ENCODE results near the gene CNBD2. TPM values are rescaled to one million over a fixed set of nuclear protein-coding genes. Genes with fewer than 3 reads are reported as not detected.
A peak's percentile ranks its signal among the peaks of the same experiment; 100 is the strongest.
"Not testable (repeated sequence)": the region's sequence is repeated elsewhere in the genome, so short reads cannot be mapped to it uniquely, and the experiment has no call there.

Gene CNBD2
- total RNA-seq, 4 donors from 2014 or later = 2.0 to 6.3 (median 4.1) TPM

DNA sequence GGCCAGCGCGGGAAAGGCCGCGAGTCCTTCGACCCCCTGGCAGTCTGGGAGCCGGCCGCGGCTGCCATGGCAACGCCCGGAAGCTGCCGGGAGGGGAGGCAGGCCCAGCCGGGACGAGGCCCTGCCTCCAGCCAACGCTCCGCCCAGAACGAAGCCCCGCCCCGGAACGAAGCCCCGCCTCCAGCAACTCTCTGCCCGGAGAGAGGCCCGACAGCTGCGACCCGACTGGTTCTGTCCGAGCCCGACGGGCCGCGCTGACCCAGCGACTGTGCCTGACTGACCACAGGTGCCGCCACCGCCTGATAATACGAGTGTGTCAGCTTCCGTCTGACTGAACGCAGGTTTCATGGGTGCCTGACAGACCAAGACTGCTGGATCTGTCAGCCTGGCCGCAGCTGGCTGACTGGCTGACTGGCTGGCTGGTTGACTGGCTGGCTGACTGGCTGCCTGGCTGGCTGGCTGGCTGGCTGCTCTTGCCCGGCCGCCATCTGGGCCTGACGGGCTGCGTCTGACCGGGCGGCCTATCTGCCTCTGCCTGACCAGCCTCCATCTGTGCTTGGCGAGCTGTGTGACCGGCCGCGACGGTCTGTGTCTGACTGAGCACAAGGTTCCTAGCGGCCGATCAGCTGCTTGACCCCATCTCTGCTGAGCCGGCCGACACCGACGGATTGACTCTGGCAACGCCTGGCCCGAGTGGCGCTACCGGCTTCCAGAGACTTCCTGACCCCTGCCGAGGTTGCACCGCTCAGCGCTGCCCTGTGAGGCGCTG, 96.5 kb downstream of the CNBD2 start:
- TF ChIP-seq, protein P1, sequence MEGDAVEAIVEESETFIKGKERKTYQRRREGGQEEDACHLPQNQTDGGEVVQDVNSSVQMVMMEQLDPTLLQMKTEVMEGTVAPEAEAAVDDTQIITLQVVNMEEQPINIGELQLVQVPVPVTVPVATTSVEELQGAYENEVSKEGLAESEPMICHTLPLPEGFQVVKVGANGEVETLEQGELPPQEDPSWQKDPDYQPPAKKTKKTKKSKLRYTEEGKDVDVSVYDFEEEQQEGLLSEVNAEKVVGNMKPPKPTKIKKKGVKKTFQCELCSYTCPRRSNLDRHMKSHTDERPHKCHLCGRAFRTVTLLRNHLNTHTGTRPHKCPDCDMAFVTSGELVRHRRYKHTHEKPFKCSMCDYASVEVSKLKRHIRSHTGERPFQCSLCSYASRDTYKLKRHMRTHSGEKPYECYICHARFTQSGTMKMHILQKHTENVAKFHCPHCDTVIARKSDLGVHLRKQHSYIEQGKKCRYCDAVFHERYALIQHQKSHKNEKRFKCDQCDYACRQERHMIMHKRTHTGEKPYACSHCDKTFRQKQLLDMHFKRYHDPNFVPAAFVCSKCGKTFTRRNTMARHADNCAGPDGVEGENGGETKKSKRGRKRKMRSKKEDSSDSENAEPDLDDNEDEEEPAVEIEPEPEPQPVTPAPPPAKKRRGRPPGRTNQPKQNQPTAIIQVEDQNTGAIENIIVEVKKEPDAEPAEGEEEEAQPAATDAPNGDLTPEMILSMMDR (IDR thresholded peaks at IDR 0.05) = no peak
- ATAC-seq (ENCODE audit: low FRiP score) = peak; percentile 98

GRCh38 chr20:36065427-36065998, 97.1 kb downstream of the CNBD2 start:
- TF ChIP-seq, protein P1 (IDR thresholded peaks at IDR 0.05) = no peak
- ATAC-seq (ENCODE audit: low FRiP score) = no peak
- no peak for DNase-seq (ENCODE audit: low spot score)

More for the DNA sequence above, 96.5 kb downstream of the CNBD2 start:
- peak; percentile 91 for DNase-seq (ENCODE audit: low spot score)

GRCh38 chr20:36066777-36067176, 98.4 kb downstream of the CNBD2 start:
- DNase-seq (ENCODE audit: low spot score) = no peak

DNA sequence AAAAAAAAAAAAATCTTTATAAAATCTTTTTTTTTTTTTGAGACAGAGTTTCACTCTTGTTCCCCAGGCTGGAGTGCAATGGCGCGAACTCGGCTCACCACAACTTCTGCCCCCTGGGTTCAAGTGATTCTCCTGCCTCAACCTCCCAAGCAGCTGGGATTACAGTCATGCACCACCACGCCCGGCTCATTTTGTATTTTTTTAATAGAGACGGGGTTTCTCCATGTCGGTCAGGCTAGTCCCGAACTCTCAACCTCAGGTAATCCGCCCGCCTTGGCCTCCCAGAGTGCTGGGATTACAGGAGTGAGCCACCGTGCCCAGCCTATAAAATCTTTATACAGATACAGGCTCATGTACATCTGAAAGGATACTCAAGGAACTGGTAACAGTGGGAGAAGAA, 100.1 kb downstream of the CNBD2 start:
- DNase-seq (ENCODE audit: low spot score); ATAC-seq (ENCODE audit: low FRiP score): not testable (repeated sequence)

More at GRCh38 chr20:36066777-36067176, 98.4 kb downstream of the CNBD2 start:
- TF ChIP-seq, protein P1 (IDR thresholded peaks at IDR 0.05) = no peak
- ATAC-seq (ENCODE audit: low FRiP score) = no peak

DNA sequence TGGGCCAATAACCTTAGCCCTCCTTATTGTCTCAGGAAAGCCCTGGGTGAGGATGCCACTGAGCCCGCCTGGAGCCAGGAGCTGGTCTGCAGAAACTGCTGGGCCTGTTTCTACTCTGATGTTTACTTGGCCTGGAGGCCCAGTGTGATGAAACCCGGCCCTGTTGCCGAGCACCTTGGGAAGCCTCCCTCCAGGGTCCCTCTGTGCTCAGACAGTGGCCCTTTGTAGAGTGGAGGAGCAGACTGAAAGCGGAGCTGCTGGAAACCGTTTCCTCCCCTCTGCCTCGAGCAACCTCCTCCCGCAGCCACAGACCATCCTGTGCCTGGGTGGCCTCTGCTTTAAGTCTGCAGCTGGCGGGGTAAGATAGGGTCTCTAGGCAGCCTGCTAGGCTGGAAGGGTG, 102.1 kb downstream of the CNBD2 start:
- TF ChIP-seq, protein P1 (IDR thresholded peaks at IDR 0.05) = no peak
- DNase-seq (ENCODE audit: low spot score) (no peak), ATAC-seq (ENCODE audit: low FRiP score) (no peak)

DNA sequence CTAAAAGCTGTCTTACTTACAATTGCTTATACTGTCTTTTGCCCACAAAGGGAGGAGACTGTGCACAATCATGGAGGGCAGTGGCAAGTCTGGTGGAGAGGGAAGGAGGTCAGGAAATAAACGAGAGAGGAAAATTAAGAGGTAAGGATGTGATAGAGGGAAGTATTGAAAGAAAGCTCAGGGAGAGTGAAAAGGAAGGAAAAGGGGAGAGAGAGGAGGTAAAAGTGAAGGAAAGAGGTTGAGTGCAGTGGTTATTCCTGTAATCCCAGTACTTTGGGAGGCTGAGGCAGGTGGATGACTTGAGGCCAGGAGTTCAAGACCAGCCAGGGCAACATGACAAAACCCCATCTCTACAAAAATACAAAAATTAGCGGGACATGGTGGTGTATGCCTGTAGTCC, 103.5 kb downstream of the CNBD2 start:
- TF ChIP-seq, protein P1 (IDR thresholded peaks at IDR 0.05) = no peak
- DNase-seq (ENCODE audit: low spot score) (no peak), ATAC-seq (ENCODE audit: low FRiP score) (no peak)

DNA sequence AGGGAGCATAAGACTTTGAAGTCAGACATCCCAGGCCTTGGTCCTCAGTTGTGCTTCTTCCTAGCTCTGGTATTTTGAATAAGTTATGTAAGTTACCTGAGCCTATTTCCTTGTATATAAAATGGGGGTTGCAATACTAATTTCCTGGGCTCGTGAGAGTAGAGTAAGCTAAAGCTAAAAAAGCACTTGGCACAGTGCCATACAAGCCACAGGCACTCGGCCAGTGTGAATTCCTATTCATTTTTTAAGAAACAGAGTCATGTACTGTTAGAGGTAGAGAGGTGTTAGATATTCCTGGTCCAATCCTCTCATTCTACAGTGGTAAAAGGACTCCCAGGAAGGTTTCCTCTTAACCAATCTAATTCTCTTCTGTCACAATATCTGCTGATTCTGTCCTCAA, 106.6 kb downstream of the CNBD2 start:
- TF ChIP-seq, protein P1 (IDR thresholded peaks at IDR 0.05) = no peak
- DNase-seq (ENCODE audit: low spot score) (no peak), ATAC-seq (ENCODE audit: low FRiP score) (no peak)

GRCh38 chr20:36077762-36078161, 109.4 kb downstream of the CNBD2 start:
- ATAC-seq (ENCODE audit: low FRiP score); DNase-seq (ENCODE audit: low spot score): not testable (repeated sequence)

All from omental fat pad (tissue), 4 donors.